ENCODE measurements around the gene PDGFRB.

The PDGFRB gene

GRCh38 chr5:150080696-150081435, 74.8 kb downstream of the PDGFRB start:
- TF ChIP-seq MAX (IDR thresholded peaks at IDR 0.05): no peak
- no peak for TF ChIP-seq TEAD4 (IDR thresholded peaks at IDR 0.05)

DNA sequence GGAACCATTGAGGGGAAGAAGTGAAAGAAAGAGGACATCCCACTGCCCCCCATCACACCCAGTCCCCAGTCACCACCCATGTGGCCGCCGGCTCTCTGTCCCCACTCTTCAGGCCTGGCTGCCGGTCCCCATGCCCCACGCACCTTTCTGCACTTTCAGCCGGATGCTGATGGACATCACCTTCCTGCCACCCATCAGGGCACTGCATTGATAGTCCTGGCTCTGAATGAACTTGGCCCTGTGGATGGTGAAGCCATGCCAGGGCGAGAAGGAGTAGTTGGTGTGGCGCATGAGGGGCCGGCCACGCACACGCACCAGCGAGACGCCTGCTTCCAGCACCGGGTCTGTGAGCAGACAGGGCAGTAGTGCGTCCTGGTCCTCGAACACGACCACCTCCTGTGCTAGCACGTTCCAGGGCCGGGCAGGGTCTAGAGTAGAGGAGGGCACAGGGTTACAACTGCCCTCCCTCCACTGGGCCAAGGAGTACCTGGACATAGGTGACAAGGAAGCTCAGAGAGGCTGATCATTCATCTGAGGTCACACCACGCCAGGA, 75.7 kb downstream of the PDGFRB start:
- TF ChIP-seq TCF12 (IDR thresholded peaks at IDR 0.05; ENCODE audit: low read depth) (no peak), REST (IDR thresholded peaks at IDR 0.05; ENCODE audit: low read depth) (no peak), EP300 (IDR thresholded peaks at IDR 0.05; ENCODE audit: borderline replicate concordance) (no peak), RAD21 (IDR thresholded peaks at IDR 0.05; ENCODE audit: low read depth) (no peak), ZBTB7A (IDR thresholded peaks at IDR 0.05; ENCODE audit: low read depth) (no peak), FOXM1 (IDR thresholded peaks at IDR 0.05; ENCODE audit: borderline replicate concordance, low read depth) (no peak)
- TF ChIP-seq, protein P1, sequence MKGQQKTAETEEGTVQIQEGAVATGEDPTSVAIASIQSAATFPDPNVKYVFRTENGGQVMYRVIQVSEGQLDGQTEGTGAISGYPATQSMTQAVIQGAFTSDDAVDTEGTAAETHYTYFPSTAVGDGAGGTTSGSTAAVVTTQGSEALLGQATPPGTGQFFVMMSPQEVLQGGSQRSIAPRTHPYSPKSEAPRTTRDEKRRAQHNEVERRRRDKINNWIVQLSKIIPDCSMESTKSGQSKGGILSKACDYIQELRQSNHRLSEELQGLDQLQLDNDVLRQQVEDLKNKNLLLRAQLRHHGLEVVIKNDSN (IDR thresholded peaks at IDR 0.05): no peak

- TF ChIP-seq CREB1 (IDR thresholded peaks at IDR 0.05; ENCODE audit: low read depth) (no peak), EP300 (IDR thresholded peaks at IDR 0.05; ENCODE audit: borderline replicate concordance) (no peak), TAF1 (IDR thresholded peaks at IDR 0.05; ENCODE audit: low read depth) (no peak), REST (IDR thresholded peaks at IDR 0.05; ENCODE audit: low read depth) (no peak), TEAD4 (IDR thresholded peaks at IDR 0.05) (no peak), FOXM1 (IDR thresholded peaks at IDR 0.05; ENCODE audit: borderline replicate concordance, low read depth) (no peak)
These were observed 76.6 kb downstream of the PDGFRB start for GRCh38 chr5:150078802-150079689.

DNA sequence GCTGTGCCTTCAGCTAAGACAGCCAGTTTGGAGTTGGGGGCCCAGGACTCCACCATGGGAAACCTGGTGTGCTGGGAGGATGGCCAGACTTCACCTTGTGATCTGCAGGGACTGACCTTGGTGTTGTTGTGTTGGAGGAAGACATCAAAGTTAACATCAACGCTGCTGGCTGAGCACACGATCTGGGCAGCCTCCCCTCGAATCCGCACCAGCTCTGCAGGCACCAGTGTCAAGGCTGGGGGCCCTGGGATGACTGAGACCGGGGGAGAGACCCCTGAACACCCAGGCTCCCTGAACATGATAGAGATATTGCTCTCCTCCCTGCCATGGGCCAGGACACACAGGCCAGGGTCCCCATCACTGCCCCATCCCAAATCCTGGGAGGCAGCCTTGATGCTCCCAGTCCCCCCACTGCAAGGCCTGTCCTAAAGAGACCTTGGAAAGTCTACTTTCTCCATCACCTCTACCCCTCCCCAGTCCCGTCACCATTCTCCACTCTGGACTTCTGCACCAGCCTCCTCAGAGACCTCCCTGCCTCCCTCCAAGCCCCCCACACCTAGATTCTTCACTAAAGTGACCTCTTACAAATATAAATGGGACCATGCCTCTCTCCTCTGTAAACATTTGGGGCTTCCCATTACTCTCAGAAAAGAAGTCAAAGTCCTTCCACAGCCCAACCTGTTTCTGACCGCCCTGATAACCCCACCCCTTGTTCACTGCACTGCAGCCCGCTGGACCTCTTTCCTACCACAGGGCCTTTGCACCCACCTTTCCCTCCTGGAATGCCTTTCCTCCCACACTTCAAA, 77.4 kb downstream of the PDGFRB start:
- TF ChIP-seq FOXM1 (IDR thresholded peaks at IDR 0.05; ENCODE audit: borderline replicate concordance, low read depth) (no peak), EP300 (IDR thresholded peaks at IDR 0.05; ENCODE audit: borderline replicate concordance) (no peak)

GRCh38 chr5:150077060-150077459, 78.6 kb downstream of the PDGFRB start:
- TF ChIP-seq FOXM1 (IDR thresholded peaks at IDR 0.05; ENCODE audit: borderline replicate concordance, low read depth) (no peak), TEAD4 (IDR thresholded peaks at IDR 0.05) (no peak), REST (IDR thresholded peaks at IDR 0.05; ENCODE audit: low read depth) (no peak), YY1 (IDR thresholded peaks at IDR 0.05; ENCODE audit: low read depth) (no peak)
